Thyroid gland (tissue), 4 donors: ENCODE measurements around the gene RCOR1.

Experiments used
- POLR2A ChIP-seq, 2 donors: fragments of 450-650 bp; IDR thresholded peaks; one replicate each; pipeline ENCODE4 v1.6.1; 2017; ENCODE audit warnings: antibody characterized with exemption in 2 of 2, mild to moderate bottlenecking in 2 of 2, moderate library complexity in 1 of 2
- TF ChIP-seq, protein P1 (sequence below), 6 experiments: fragments of 200-600 bp in 3 of 6; fragments of 450-650 bp in 3 of 6; sonication (generic) in 3 of 6; IDR thresholded peaks; one replicate each; pipeline ENCODE4 v1.5.1; 2016 to 2019; ENCODE audit warnings: antibody characterized with exemption in 6 of 6, mild to moderate bottlenecking in 2 of 6, inconsistent platforms in 1 of 6, moderate library complexity in 1 of 6

DNA sequence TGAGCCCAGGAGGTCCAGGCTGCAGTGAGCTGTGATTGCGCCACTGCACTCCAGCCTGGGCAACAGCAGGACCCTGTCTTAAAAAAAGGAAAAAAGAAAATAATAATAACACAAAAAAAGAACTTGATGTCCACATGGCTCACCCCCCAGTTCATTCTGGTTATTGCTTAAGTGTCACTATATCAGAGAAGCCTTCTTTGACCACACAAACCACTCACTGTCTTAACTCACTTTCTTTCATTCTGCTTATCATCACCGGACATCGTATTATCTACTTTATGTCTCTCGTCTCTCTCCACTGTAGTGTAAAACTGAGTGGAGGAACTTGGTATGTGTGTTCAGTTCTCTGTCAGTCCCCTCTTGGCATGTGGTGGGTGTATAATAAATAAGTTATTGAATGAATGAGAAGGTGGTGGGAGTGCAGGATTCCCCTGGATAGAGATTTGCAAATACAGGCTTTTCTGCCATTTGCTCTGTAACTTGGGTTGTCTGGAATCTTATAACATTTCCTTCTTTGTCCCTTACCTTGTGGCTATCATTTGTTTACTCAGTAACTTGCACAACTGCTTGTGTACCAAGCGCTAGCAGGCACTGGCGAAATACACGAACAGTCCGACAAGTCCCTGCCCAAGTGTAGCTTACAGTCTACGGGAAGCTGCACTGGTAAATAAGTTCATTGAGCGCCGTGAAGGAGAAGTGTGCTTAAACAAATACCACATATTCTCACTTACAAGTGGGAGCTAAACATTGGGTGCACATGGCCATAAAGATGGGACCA, 98.2 kb downstream of the RCOR1 start:
- TF ChIP-seq, protein P1, sequence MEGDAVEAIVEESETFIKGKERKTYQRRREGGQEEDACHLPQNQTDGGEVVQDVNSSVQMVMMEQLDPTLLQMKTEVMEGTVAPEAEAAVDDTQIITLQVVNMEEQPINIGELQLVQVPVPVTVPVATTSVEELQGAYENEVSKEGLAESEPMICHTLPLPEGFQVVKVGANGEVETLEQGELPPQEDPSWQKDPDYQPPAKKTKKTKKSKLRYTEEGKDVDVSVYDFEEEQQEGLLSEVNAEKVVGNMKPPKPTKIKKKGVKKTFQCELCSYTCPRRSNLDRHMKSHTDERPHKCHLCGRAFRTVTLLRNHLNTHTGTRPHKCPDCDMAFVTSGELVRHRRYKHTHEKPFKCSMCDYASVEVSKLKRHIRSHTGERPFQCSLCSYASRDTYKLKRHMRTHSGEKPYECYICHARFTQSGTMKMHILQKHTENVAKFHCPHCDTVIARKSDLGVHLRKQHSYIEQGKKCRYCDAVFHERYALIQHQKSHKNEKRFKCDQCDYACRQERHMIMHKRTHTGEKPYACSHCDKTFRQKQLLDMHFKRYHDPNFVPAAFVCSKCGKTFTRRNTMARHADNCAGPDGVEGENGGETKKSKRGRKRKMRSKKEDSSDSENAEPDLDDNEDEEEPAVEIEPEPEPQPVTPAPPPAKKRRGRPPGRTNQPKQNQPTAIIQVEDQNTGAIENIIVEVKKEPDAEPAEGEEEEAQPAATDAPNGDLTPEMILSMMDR (IDR thresholded peaks at IDR 0.05): no peak
- TF ChIP-seq POLR2A (IDR thresholded peaks at IDR 0.05): no peak
